Ovary (tissue), 3 donors: ENCODE data around the gene NUDT22.

Experiments
- CTCF ChIP-seq, 3 donors: fragments of 450-650 bp in 2 of 3; fragments of 200-600 bp in 1 of 3; IDR thresholded peaks; one replicate each; pipeline versions ENCODE4 v1.5.1 to v1.8.0; 2016 to 2022; ENCODE audit warnings: antibody characterized with exemption in 3 of 3, mild to moderate bottlenecking in 1 of 3
- POLR2A ChIP-seq: fragments of 450-650 bp; IDR thresholded peaks from one replicate; pipeline ENCODE4 v1.6.1; 2017; ENCODE audit warnings: antibody characterized with exemption, mild to moderate bottlenecking, moderate library complexity
- donor health status: DM: no; HTN: no; CAD: no.

GRCh38 chr11:64263021-64263946 is 37.2 kb downstream of the NUDT22 start:
- TF ChIP-seq CTCF (IDR thresholded peaks at IDR 0.05) (no peak), POLR2A (no peak)
